Thyroid gland (tissue), 4 donors: ENCODE data around the gene ADAMTSL4.
A peak's percentile ranks its signal among the peaks of the same experiment; 100 is the strongest.

Experiments used
- POLR2A ChIP-seq, 2 donors: fragments of 450-650 bp; IDR thresholded peaks; one replicate each; pipeline ENCODE4 v1.6.1; 2017; ENCODE audit warnings: antibody characterized with exemption in 2 of 2, mild to moderate bottlenecking in 2 of 2, moderate library complexity in 1 of 2
- TF ChIP-seq, protein P1 (sequence below), 6 experiments: fragments of 200-600 bp in 3 of 6; fragments of 450-650 bp in 3 of 6; sonication (generic) in 3 of 6; IDR thresholded peaks; one replicate each; pipeline ENCODE4 v1.5.1; 2016 to 2019; ENCODE audit warnings: antibody characterized with exemption in 6 of 6, mild to moderate bottlenecking in 2 of 6, inconsistent platforms in 1 of 6, moderate library complexity in 1 of 6

DNA sequence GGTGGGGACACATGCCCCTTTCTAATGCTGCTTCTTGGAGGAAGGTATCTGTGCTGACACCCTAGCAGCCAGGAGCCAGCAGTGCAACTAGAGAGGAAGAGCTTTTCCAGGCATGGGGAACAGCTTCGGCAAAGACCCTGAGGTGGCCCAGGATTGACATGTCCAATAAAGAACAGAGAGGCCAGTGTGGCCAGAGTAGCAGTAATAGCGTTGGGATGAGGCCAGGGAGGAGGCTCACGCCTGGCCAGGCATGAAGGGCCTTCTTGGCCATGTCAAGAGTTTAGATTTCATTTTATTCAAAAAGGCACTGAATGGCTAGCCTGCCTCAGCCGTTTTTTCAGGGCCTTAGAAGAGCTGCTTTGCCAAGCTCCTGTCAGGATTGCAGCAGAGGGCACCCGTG, 16.3 kb upstream of the ADAMTSL4 start:
- TF ChIP-seq, protein P1, sequence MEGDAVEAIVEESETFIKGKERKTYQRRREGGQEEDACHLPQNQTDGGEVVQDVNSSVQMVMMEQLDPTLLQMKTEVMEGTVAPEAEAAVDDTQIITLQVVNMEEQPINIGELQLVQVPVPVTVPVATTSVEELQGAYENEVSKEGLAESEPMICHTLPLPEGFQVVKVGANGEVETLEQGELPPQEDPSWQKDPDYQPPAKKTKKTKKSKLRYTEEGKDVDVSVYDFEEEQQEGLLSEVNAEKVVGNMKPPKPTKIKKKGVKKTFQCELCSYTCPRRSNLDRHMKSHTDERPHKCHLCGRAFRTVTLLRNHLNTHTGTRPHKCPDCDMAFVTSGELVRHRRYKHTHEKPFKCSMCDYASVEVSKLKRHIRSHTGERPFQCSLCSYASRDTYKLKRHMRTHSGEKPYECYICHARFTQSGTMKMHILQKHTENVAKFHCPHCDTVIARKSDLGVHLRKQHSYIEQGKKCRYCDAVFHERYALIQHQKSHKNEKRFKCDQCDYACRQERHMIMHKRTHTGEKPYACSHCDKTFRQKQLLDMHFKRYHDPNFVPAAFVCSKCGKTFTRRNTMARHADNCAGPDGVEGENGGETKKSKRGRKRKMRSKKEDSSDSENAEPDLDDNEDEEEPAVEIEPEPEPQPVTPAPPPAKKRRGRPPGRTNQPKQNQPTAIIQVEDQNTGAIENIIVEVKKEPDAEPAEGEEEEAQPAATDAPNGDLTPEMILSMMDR (IDR thresholded peaks at IDR 0.05) = no peak
- peak in 1 of 2 donors; percentile 11 for TF ChIP-seq POLR2A (IDR thresholded peaks at IDR 0.05)
